ENCODE measurements around the gene PARD3B.

GRCh38 chr2:205633994-205634393 is 1088.7 kb downstream of the PARD3B start:
- TF ChIP-seq CTCF (IDR thresholded peaks at IDR 0.05) (no peak), POLR2A (IDR thresholded peaks at IDR 0.05) (no peak)
